ENCODE results near the gene GPR137C. TPM values are rescaled to one million over a fixed set of nuclear protein-coding genes. Genes with fewer than 3 reads are reported as not detected.

Gene GPR137C
- total RNA-seq, 6 experiments from 2014 or later = 0.18 to 0.51 (median 0.20) TPM

DNA sequence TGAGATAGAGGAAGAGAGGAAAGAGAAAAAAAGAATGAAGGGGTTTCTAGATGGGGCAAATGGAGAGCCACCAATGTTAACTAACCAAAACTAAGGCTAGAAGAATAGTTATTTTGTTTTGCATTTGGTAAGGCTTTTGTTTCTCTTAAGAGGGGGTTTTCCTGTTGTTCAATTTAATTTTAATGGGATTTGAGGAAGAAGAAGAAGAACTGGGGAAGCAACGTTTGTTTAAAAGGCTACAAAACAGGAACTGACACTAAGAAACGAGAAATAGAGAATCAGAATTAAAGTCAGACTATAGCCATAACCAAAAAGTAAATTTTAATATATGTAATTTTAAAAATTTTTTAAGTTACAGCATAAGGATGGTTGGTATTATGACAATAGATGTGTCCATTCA, 14.0 kb upstream of the GPR137C start:
- Histone ChIP-seq H3K4me3 (no peak overlapping the region), H3K9me3 (no peaks in the 10 kb centered on the region), H3K4me1 (no peaks in the 10 kb centered on the region), H3K36me3 (peaks cover 0 to 15% (median 3%) of the 10 kb centered on the region in 4 donors), H3K27me3 (no peaks in the 10 kb centered on the region), H3K27ac (no peak overlapping the region)
- DNase-seq = no peak
- intact Hi-C loops (cut with DNase I) = no loop called here
- ATAC-seq = no peak
- 54% methylated on average over 2 of the region's 2 CpGs for WGBS (ENCODE audit: insufficient coverage, low coverage, low lambda C conversion rate, missing lambda C conversion rate)
- TF ChIP-seq CTCF (IDR thresholded peaks at IDR 0.05) (no peak), POLR2A (IDR thresholded peaks at IDR 0.05) (no peak)

GRCh38 chr14:52545584-52546317, 6.9 kb upstream of the GPR137C start:
- Histone ChIP-seq H3K4me1 (peaks cover 0 to 2% (median 0%) of the 10 kb centered on the region in 4 donors), H3K4me3 (no peak overlapping the region), H3K36me3 (no peaks in the 10 kb centered on the region), H3K27me3 (no peaks in the 10 kb centered on the region), H3K27ac (no peak overlapping the region), H3K9me3 (no peaks in the 10 kb centered on the region)
- intact Hi-C loops (cut with DNase I) = no loop called here
- no peak for DNase-seq
- ATAC-seq = no peak
- WGBS (ENCODE audit: insufficient coverage, low coverage, low lambda C conversion rate, missing lambda C conversion rate) = 84% methylated on average over 7 of the region's 7 CpGs
- TF ChIP-seq CTCF (IDR thresholded peaks at IDR 0.05) = no peak
- TF ChIP-seq POLR2A (IDR thresholded peaks at IDR 0.05) = no peak

GRCh38 chr14:52546318-52546670, 6.3 kb upstream of the GPR137C start:
- DNase-seq = no peak
- 94% methylated on average over 2 of the region's 4 CpGs for WGBS (ENCODE audit: insufficient coverage, low coverage, low lambda C conversion rate, missing lambda C conversion rate)
- TF ChIP-seq POLR2A (IDR thresholded peaks at IDR 0.05) (no peak), CTCF (IDR thresholded peaks at IDR 0.05) (no peak)

DNA sequence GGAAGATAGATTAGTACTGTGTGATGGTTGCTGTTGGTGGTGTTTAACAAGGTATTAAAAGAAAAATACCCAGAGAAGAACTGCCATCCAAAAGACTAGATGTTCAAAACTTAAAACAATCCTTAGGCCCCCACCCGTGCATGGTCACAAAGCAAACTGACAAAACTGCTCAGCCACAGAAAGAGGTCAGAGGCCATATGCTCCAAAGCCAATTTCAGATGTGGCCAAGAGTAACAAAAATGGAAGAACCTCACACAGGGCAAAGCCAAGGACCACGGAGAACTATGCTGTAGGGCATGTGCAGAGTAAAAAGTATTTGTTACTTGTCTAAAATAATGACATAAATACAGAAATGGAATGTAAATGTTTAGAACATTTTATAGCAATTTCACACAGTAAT, 5.6 kb upstream of the GPR137C start:
- DNase-seq (no peak), ATAC-seq (peak in 1 of 4 donors; percentile 12)
- Histone ChIP-seq H3K27ac (no peak overlapping the region), H3K4me3 (no peak overlapping the region), H3K36me3 (no peaks in the 10 kb centered on the region), H3K9me3 (no peaks in the 10 kb centered on the region), H3K27me3 (no peaks in the 10 kb centered on the region), H3K4me1 (peaks cover 0 to 8% (median 0%) of the 10 kb centered on the region in 4 donors)
- intact Hi-C loops (cut with DNase I) = no loop called here
- WGBS (ENCODE audit: insufficient coverage, low coverage, low lambda C conversion rate, missing lambda C conversion rate) = 32% methylated on average over 2 of the region's 2 CpGs
- TF ChIP-seq POLR2A (IDR thresholded peaks at IDR 0.05) = no peak
- TF ChIP-seq CTCF (IDR thresholded peaks at IDR 0.05) = no peak

More at GRCh38 chr14:52546318-52546670, 6.3 kb upstream of the GPR137C start:
- no peak for ATAC-seq
- Histone ChIP-seq H3K27ac (no peak overlapping the region), H3K4me3 (no peak overlapping the region), H3K4me1 (peaks cover 0 to 7% (median 0%) of the 10 kb centered on the region in 4 donors), H3K27me3 (no peaks in the 10 kb centered on the region), H3K9me3 (no peaks in the 10 kb centered on the region), H3K36me3 (no peaks in the 10 kb centered on the region)
- intact Hi-C loops (cut with DNase I) = no loop called here

Data from right lobe of liver (tissue), 6 donors.